ENCODE data around the gene BOC.

BOC gene

DNA sequence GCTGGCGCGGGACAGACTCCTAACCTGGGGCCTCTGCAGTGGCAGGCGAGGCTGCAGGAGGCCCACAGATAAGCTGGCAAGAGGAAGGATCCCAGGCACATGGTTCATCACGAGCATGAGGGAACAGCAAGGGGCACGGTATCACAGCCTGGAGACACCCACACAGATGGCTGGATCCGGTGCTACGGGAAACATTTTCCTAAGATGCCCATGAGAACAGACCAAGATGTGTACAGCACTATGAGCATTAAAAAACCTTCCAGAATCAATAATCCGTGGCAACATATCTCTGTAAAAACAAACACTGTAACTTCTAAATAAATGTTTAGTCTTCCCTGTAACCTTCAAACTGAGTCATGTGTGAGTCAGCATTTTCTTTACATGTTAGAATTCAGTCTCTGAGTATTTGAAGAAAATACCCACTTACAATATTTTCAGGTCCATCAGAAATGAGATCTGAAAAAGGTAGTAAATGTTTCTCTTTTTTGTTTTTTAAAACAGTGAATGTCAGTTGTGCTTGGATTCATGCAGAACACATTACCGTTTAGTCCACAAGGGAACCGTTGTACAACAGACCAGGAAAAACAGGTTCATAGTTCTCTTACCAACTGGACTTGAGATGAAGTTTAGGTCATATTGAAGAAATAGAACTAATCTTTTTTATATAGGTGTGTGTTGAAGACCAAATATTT, 75.9 kb downstream of the BOC start:
- DNase-seq (ENCODE audit: low read depth), result peak; percentile 46

DNA sequence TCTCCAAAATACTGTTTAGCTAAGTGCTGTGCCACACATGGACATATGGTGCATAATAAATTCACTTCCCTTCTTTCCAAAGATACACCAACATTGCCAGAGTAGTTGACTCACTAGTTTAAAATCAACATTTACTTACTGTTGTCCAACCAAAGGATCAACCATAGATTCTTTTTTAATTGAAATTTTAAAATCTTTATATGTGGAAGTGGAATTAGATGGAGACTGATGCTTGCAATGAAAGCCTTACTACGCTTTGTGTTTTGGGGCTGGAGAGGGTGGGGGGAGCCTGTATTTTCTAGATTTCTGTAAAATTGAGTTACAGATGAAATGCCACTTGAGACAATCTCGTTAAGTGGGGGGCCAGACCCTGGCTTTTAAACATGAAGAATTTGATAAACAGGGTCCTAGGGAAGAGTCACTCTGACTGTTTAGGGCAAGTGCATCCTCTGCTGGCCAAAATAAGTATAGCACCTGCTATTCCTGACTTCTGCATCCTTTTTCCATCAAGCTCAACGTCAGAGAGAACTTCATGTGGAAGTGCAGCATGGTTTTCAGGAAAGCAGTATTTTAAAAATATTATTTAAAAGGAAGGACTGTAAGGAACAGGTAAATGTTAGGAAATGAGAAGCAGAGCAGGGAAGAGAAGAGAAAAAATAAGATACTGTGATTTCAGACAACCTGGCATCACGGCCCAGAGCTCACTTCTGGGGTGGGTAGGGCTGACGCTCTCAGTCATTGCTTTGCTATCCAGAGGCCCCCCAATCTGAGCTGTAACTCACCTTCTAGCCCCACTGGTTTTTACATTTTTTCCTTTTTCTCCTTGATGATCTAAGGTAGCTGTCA, 76.7 kb downstream of the BOC start:
- DNase-seq (ENCODE audit: low read depth), result peak; percentile 56

DNA sequence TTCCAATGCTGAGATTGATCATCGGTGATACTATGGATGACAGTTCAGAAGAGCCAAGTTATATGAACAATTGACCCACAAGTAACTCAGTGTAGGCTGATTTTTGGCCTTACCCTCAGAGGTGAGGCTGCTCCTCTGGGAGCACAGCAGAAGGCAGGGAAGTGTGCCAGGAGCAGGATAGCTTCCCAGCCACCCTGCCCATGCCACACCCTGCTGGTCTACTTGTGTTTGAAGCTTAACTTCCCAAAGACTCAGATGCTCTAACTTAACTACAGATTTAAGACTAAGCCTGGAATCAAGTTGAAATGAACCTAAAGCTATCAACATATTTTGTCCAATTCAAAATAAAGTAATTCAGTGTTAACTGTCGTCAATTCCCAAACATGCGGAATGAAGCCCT, 77.5 kb downstream of the BOC start:
- DNase-seq (ENCODE audit: low read depth), result no peak

DNA sequence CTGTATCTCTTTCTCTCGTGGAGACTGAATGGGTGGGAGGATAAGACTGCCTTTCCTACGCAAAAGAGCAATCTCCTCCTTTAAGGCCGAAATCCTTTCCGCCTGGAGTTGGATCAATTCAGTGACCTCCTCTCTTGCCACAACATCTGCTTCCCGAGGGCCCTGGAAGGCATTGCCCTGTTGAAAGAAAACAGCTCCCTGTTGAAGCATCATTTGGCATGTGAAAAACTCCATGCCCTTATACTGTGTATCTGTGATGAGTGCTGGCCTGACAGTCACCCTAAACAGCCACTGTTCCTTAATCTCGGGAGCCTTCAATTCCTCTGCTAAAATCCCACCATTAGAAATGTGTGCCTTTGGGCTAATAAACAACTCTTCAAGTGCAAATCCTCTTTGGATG, 80.2 kb downstream of the BOC start:
- DNase-seq (ENCODE audit: low read depth), result no peak

DNA sequence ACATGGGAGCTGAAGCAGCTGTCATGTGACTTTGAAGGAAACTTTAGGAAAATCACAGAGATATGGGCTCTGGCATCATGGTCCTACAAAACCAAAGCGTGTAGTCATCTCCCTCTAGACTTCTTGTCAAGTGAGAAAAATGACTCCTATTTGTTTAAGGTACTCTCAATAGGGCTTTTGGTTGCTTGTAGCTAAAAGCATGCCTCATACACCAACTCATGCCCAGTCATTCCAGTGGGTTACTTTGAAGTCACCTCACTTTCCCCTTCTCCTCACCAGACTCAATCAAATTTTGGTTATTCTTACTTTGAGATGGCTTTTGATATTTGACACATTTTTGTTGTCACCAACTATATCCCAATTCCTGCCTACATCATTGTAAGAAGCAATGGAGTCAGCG, 81.6 kb downstream of the BOC start:
- no peak for DNase-seq (ENCODE audit: low read depth)

DNA sequence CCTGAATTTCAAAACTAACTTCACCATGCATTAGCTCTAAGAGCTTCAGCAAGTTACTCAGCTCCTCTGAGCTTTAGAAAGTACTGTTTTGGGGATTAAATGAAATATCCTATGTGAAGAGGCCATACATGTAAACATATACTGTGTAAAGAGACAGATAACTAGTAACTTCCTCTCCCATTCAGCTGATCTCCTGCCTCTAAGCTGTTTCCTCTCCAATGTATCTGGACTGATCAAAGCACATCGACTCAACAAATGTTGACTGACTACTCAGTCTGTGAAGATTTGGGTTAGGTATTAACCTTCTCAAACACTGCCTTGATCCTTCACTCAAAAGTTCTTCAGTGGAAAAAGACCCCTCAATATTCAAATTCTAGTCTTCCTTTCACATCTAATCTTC, 82.0 kb downstream of the BOC start:
- DNase-seq (ENCODE audit: low read depth), result no peak

DNA sequence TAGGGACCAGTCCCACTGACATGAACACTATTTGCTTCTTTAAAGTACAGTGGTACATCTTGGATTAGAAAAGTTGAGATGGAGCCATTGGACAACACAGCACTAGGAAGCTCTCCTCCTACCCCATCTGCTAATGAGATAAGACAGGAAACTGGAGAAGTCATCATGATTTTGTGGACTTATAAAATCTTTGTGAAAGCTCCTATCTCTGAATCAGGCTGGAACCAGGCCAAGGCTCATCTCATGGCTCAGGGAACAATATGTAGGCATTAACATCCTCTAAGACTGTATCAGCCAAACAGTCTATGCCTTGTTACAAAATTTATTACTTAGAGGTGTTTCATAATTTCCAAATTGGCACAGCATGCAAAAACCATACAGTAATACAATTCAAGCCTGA, 84.1 kb downstream of the BOC start:
- no peak for DNase-seq (ENCODE audit: low read depth)

DNA sequence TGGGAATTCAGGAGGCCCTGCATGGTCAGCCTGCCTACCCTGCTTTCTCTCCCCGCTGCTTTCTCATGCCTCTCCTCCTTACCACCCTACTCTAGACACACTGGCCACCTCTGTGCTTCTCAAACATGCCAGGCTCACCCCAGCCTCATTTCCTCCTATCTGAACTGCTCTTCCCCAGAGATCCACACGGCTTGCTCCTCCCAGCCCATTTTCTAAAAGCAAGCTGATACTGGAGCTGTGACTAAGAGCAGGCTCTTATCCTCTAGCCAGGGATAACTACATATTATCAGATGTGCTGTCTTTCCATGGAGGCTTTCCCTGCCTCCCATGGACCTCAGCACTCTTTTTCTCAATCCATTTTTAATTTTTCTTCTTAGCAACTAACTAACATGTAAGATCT, 85.9 kb downstream of the BOC start:
- no peak for DNase-seq (ENCODE audit: low read depth)

DNA sequence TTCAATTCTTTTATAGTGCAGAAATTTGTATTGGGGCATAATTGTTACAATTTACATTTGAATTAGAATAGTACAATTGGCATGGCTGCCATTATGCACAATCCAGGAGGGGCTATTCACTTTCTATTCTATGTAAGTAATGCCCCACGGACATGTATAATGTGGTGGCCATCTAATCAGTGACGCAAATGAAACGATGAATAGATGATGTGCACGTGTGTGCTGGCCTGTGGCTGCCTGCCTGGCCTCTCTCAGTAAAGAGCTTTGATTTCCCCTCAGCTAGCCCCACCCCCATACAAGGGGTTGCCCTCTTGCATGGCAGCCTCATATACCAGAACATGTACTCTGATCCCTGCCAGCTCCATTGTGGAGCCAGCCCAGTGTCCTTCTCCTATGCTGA, 86.5 kb downstream of the BOC start:
- DNase-seq (ENCODE audit: low read depth), result no peak

DNA sequence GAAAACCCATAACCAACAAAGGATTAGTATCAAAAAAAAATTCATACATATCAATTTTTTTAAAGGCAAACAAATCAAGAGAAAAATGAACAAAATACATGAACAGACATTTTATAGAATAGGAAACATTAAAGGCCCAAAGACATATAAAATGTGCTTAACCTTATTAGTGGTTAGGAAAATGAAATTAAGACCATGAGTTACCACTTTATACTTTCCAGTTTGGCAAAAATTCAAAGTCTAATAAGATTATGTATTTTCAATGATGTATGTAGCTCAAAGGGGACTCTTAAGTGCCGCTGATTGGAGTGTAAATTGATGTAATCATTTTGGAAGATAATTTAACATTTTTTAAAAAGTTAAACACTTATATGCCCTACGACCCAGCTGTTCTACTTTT, 89.2 kb downstream of the BOC start:
- DNase-seq (ENCODE audit: low read depth), result no peak

DNA sequence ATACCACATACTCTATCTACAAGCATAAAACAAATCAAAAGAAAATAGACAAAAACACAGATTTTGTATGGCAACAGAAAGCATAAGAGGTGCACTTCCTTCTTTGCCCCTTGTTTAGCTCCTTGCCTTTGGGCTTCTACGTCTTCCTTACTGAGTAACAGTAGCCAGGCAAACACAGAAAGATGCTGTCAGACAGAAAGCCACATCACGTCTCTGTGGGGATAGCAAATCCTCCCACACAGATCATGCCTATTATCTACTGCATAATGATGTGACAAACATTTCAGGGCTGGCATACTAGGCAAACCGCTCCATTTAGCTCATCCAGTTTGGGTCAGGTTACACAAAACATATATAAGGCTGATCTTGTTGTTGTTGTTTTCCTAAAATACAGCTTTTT, 92.7 kb downstream of the BOC start:
- DNase-seq (ENCODE audit: low read depth), result no peak

DNA sequence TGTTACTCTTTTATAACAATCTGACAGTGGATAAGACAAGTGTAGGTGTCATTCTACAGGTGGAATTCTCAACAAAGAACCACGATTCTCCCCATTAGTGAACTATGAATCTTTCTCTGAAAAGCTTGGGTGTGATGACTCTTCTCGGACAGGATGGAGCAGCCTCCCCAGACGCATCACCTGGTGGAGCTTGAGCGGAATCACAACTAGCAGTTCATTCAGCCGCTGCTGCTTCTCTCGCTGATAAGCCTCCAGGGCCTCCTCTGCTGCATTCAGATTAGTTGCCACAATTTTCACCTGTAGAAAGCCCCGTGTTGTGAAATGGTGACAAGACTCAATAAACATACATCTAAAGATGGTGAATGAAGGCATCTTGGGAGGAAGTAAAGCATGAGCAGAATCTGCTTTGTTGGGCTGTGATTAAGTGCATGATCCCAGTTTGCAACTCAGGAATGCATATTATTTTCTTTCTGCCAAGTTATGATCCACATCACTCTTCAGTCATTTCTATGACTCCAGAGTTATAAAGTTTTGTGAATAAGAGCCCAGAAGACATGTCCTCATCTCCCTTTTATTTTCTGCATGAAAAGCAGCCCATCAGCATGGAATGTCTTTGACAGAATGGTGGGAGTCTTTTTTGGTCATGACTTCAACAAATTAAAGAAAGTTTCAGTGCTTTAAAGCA, 93.6 kb downstream of the BOC start:
- DNase-seq (ENCODE audit: low read depth), result no peak

DNA sequence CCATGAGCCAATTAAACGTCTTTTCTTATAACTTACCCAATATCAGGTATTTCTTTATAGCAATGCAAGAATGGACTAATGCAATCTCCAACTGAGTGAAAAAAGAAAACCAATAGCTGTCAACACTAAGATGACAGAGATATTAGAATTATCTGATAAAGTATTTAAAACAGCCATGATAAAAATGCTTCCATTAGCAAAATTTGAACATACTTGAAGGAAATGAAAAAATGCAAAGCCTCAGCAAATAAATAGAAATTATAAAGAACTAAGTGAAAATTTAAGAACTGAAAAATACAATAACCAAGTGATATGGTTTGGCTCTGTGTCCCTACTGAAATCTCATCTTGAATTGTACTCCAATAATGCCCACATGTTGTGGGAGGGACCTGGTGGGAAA, 99.6 kb downstream of the BOC start:
- DNase-seq (ENCODE audit: low read depth), result no peak

DNA sequence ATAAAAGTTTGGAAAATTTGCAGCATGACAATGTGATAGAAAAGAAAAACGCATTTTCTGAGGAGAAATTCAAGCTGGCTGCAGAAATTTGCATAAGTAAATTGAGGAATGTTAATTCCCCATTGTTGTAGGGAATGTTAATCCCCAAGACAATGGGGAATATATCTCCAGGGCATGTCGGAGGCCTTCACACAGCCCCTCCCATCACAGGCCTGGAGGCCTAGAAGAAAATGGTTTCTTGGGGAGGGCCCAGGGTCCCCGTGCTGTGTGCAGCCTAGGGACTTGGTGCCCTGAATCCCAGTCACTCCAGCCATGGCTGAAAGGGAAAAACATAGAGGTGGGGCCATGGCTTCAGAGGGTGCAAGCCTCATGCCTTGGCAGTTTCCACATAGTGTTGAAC, 101.1 kb downstream of the BOC start:
- no peak for DNase-seq (ENCODE audit: low read depth)

DNA sequence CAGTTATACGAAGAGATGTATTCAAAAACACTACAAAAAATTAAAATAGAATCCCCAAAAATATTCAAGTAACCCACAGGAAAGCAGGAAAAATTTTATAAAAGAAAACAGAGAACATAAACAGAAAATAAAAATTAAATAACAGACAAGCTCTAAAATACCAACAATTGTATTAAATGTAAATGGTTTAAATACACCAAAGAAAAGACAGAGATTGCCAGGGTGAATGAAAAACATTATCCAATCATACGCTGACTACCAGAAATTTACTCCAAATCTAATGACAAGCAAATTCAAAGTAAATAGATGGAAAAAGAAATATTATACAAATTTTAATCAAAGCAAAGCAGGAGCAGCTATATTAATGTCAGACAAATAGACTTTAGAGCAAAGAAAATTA, 103.6 kb downstream of the BOC start:
- DNase-seq (ENCODE audit: low read depth), result no peak

DNA sequence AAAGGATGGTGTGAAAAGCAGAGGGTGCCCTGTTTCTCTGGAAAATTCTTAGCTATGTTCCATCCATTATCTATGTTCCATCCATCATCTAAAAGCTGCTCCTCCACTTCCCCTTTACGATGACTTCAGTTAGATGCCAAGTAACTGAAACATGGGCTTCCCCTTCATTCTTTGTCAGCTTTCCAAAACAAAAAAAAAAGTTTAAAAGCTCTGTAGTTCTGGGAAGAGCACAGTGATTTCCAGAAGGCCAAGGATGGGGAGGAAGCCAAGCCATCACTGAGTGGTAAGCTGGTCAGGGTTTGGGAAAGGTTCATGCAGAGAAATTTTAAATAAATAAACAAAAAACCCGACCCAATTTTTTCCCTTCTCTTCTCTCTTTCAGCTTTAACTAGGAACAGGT, 118.4 kb downstream of the BOC start:
- no peak for DNase-seq (ENCODE audit: low read depth)

DNA sequence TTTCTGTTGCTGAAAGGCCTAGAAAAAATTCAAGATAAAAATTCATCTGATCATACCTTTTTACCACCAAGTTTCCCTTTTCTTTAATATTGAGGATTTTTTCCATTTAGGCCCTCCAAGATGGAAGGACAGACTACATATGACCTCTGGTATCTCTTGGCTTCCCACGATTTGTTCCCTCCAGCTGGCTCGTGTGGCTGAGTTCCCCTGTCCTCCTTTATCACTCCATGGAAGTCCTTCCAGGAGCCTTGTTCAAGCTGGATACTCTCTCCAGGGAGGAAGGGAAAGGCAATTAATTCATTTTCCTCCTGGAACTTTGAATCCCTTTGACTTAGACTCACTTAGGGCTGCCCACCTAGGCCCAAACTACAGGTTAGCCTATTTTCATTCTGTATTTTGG, 119.4 kb downstream of the BOC start:
- DNase-seq (ENCODE audit: low read depth), result no peak

DNA sequence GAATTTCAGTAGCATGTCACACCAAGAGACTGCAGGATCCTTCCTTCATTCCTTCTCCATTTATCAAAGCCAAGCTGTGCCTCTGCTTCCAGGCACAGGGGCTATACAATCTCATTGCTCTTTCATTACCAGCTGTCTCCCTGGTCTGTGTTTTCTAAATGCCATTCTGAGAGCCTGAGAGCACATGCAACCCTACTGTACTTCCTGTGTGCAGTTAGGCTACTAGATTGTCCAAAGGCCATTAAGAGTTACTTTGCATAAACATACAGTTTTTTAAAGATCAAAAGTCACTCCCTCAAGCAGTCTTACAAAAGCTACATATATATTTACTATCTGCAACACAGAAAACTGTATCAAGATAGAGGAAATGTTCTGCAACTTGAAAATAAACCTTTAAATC, 119.8 kb downstream of the BOC start:
- DNase-seq (ENCODE audit: low read depth), result no peak

All from fibroblast of the conjunctiva (primary cell).